Epithelial cell of proximal tubule (primary cell): Measurements from ENCODE around the gene SLC26A3. TPM values are rescaled to one million over a fixed set of nuclear protein-coding genes. Genes with fewer than 3 reads are reported as not detected.

Experiments used
- DNase-seq: peaks from one replicate; pipeline ENCODE4 v3.0.0-alpha.2; 2011; ENCODE audit warnings: low read depth
- H3K4me3 ChIP-seq: 2 replicates; pipeline ENCODE4 v1.5.1; 2011; ENCODE audit warnings: low read depth, mild to moderate bottlenecking, low read length
- CTCF ChIP-seq: conservative IDR thresholded peaks from 2 replicates; pipeline ENCODE4 v1.5.1; 2012; ENCODE audit warnings: low read depth, mild to moderate bottlenecking, low read length
- total RNA-seq: library from RNA; depleted of rRNA; stranded (reverse); fragments of >200 nt; gene quantifications from 2 replicates; pipeline ENCODE4 v1.2.3, GENCODE V29; 2015

Gene SLC26A3
- total RNA-seq, 1 donor from 2014 or later: not detected

GRCh38 chr7:107742678-107743566, 60.1 kb downstream of the SLC26A3 start:
- DNase-seq: peak; percentile 48
- peak overlapping the region; percentile 91 for H3K4me3 ChIP-seq
- no peak for TF ChIP-seq CTCF

- TF ChIP-seq CTCF: no peak
- H3K4me3 ChIP-seq: no peak overlapping the region
- DNase-seq: no peak
Measured at GRCh38 chr7:107728276-107728675, 74.7 kb downstream of the SLC26A3 start.

GRCh38 chr7:107726356-107727130, 76.5 kb downstream of the SLC26A3 start:
- TF ChIP-seq CTCF: no peak
- no peak for DNase-seq
- H3K4me3 ChIP-seq: no peak overlapping the region

GRCh38 chr7:107725138-107725740, 77.8 kb downstream of the SLC26A3 start:
- peak; percentile 76 for TF ChIP-seq CTCF
- no peak overlapping the region for H3K4me3 ChIP-seq
- no peak for DNase-seq

- no peak for DNase-seq
- no peak overlapping the region for H3K4me3 ChIP-seq
- no peak for TF ChIP-seq CTCF
Measured at GRCh38 chr7:107723255-107723654, 79.8 kb downstream of the SLC26A3 start.

- no peak for DNase-seq
- no peak overlapping the region for H3K4me3 ChIP-seq
- no peak for TF ChIP-seq CTCF
Measured at GRCh38 chr7:107721286-107721685, 81.7 kb downstream of the SLC26A3 start.
